Suppressor macrophage treated with lipopolysaccharide for 4 hours (primary cell): Measurements from ENCODE around the gene AOC2.
A peak's percentile ranks its signal among the peaks of the same experiment; 100 is the strongest.
"Not testable (repeated sequence)": the region's sequence is repeated elsewhere in the genome, so short reads cannot be mapped to it uniquely, and the experiment has no call there.

ENCODE experiments used
- DNase-seq: peaks from one replicate; pipeline ENCODE4 v3.0.0-alpha.2; 2020

The AOC2 gene

GRCh38 chr17:42832213-42832933 is 12.0 kb upstream of the AOC2 start:
- DNase-seq: no peak

- DNase-seq: peak; percentile 94
These were observed 11.2 kb upstream of the AOC2 start, which contains the start of gene PSME3 for GRCh38 chr17:42832934-42833766. PSME3 (plus strand) TSS chr17:42833397; CDS start chr17:42833632, 235 bp downstream.

- no peak for DNase-seq
These were observed 10.5 kb upstream of the AOC2 start for GRCh38 chr17:42833767-42834422.

GRCh38 chr17:42835732-42836131 is 8.6 kb upstream of the AOC2 start:
- DNase-seq: no peak

- DNase-seq: no peak
These were observed 2.2 kb upstream of the AOC2 start for GRCh38 chr17:42841975-42842685.

GRCh38 chr17:42843358-42843934 is 934 bp upstream of the AOC2 start:
- peak; percentile 74 for DNase-seq

- DNase-seq: no peak
These were observed 578 bp downstream of the AOC2 start for GRCh38 chr17:42844761-42845555.

- no peak for DNase-seq
These were observed 1.2 kb downstream of the AOC2 start for GRCh38 chr17:42845556-42845917.

GRCh38 chr17:42845918-42846593 is 1.7 kb downstream of the AOC2 start:
- peak; percentile 74 for DNase-seq

GRCh38 chr17:42846594-42847280 is 2.4 kb downstream of the AOC2 start:
- peak; percentile 75 for DNase-seq

- no peak for DNase-seq
These were observed 3.7 kb downstream of the AOC2 start for GRCh38 chr17:42848093-42848492.

GRCh38 chr17:42849031-42849430 is 4.7 kb downstream of the AOC2 start:
- DNase-seq: no peak

- no peak for DNase-seq
These were observed 5.2 kb downstream of the AOC2 start for GRCh38 chr17:42849451-42850181.

- no peak for DNase-seq
These were observed 6.6 kb downstream of the AOC2 start, which contains the start of gene AOC3 for GRCh38 chr17:42850954-42851353. AOC3 (plus strand) TSS chr17:42851199; CDS start chr17:42851344, 145 bp downstream.

GRCh38 chr17:42851371-42852240 is 7.2 kb downstream of the AOC2 start:
- not testable (repeated sequence) for DNase-seq

- DNase-seq: no peak
These were observed 8.0 kb downstream of the AOC2 start for GRCh38 chr17:42852351-42852750.

- DNase-seq: peak; percentile 47
These were observed 8.6 kb downstream of the AOC2 start for GRCh38 chr17:42853004-42853403.

GRCh38 chr17:42853597-42853967 is 9.2 kb downstream of the AOC2 start:
- DNase-seq: no peak
